K562 (cell line): ENCODE measurements around the gene RAD21L1.

Experiments used
- CTCF ChIP-seq, 3 experiments: IDR thresholded peaks in 2 of 3; conservative IDR thresholded peaks in 1 of 3; 2 replicates each; pipeline ENCODE4 v1.5.1; 2011 to 2012; ENCODE audit warnings: low read length in 3 of 3, mild to moderate bottlenecking in 3 of 3, control low read depth in 2 of 3, improper control_type of control experiment in 1 of 3, inconsistent platforms in 1 of 3, low read depth in 1 of 3, mixed read lengths in 1 of 3, moderate library complexity in 1 of 3; ENCODE audit not compliant: insufficient read depth in 2 of 3
- EP300 ChIP-seq: IDR thresholded peaks from 2 replicates; pipeline ENCODE4 v1.6.1; 2012; ENCODE audit warnings: low read length, improper control_type of control experiment
- NKRF ChIP-seq: fragments of 450-650 bp; IDR thresholded peaks from 2 replicates; pipeline ENCODE4 v1.6.1; 2016; ENCODE audit warnings: borderline replicate concordance
- POLR2AphosphoS5 ChIP-seq: IDR thresholded peaks from 2 replicates; pipeline ENCODE4 v1.6.1; 2011; ENCODE audit warnings: mild to moderate bottlenecking, low read depth, low read length, moderate library complexity; ENCODE audit not compliant: control insufficient read depth, insufficient read depth
- RAD21 ChIP-seq, 2 experiments: fragments of 250-450 bp in 1 of 2; fragments of 450-650 bp in 1 of 2; sonication (Bioruptor Pico) in 1 of 2; formaldehyde crosslinking in 1 of 2; IDR thresholded peaks in 1 of 2; conservative IDR thresholded peaks in 1 of 2; 2 replicates each; pipeline versions ENCODE4 v1.4.0 to v1.8.0; 2020 to 2022; ENCODE audit warnings: mild to moderate bottlenecking in 2 of 2, moderate library complexity in 1 of 2
- SAFB2 ChIP-seq: fragments of 200-400 bp; formaldehyde crosslinking; IDR thresholded peaks from 2 replicates; pipeline ENCODE4 v1.6.1; 2018; ENCODE audit warnings: borderline replicate concordance, low read length, low read depth, moderate library complexity; ENCODE audit not compliant: severe bottlenecking
- USF2 ChIP-seq: sonication (generic); formaldehyde crosslinking; IDR thresholded peaks from 2 replicates; pipeline ENCODE4 v1.5.0; 2020; ENCODE audit warnings: missing genetic modification reagents
- ZNF431 ChIP-seq: sonication (generic); formaldehyde crosslinking; IDR thresholded peaks from 2 replicates; pipeline ENCODE4 v1.8.0; 2022; ENCODE audit warnings: mild to moderate bottlenecking, missing genetic modification reagents

GRCh38 chr20:1300083-1300840 lies 74.4 kb downstream of the RAD21L1 start:
- TF ChIP-seq POLR2AphosphoS5 (no peak), RAD21 (CRISPR knock-in tag; conservative IDR thresholded peaks at IDR 0.05 in 1 of 2, IDR thresholded peaks at IDR 0.05 in 1 of 2) (no peak), SAFB2 (no peak), EP300 (no peak), CTCF (IDR thresholded peaks at IDR 0.05 in 2 of 3, conservative IDR thresholded peaks at IDR 0.05 in 1 of 3; ENCODE audit: insufficient read depth in 2 of 3, low read depth in 1 of 3, low read length in 3 of 3) (no peak), NKRF (no peak), USF2 (no peak), ZNF431 (CRISPR knock-in tag) (no peak)
